HepG2 (cell line): ENCODE measurements around the gene TEAD1. TPM values are rescaled to one million over a fixed set of nuclear protein-coding genes. Genes with fewer than 3 reads are reported as not detected.

ENCODE experiments used
- ATAC-seq: fragments of 200-7000 bp; cut with Tn5 transposase; 3 replicates; pipeline ENCODE4 v1.9.1; 2020; ENCODE audit warnings: mild to moderate bottlenecking, moderate library complexity
- BruUV-seq: library from RNA; stranded (reverse); fragments of 400-500 nt; replicated peaks from 2 replicates; lab custom pipeline; 2021; lab: Mats Ljungman, UMichigan
- CTCF ChIA-PET: fragments of 300-600 bp; formaldehyde crosslinking; extraction: SDS; loops from one replicate; lab custom pipeline; 2021; ENCODE audit warnings: low total read pairs, inconsistent platforms, low intra/inter-chr PET ratio; lab: Yijun Ruan, JAX
- POLR2A ChIA-PET: fragments of 350-600 bp; sonication (Branson Sonifier 250); formaldehyde crosslinking; loops from one replicate; lab custom pipeline; 2020; ENCODE audit warnings: antibody characterized with exemption, inconsistent platforms; lab: Yijun Ruan, JAX
- DNase-seq: peaks from one replicate; pipeline ENCODE4 v3.0.0-alpha.2; 2015; ENCODE audit warnings: low spot score
- FAIRE-seq: peaks from 3 replicates; lab custom pipeline; 2011; peaks lifted over from hg19 to GRCh38; lab: Jason Lieb, UNC
- H2AFZ ChIP-seq: one replicate; pipeline ENCODE4 v1.6.1; 2011; ENCODE audit warnings: low read length, inconsistent platforms
- H3K27ac ChIP-seq: fragments of 300-600 bp; 3 replicates; pipeline ENCODE4 v1.8.0; 2011; ENCODE audit warnings: mixed run types, mild to moderate bottlenecking, mixed read lengths, low read length, inconsistent platforms; ENCODE audit not compliant: insufficient read depth; ENCODE audit errors: extremely low read length
- H3K27me3 ChIP-seq, 2 experiments: fragments of 200-600 bp in 1 of 2; 2 replicates in 1 of 2; 3 replicates in 1 of 2; pipeline versions ENCODE4 v1.6.0 to v1.8.0; 2011; ENCODE audit warnings: low read length in 2 of 2, mild to moderate bottlenecking in 2 of 2, moderate library complexity in 2 of 2, inconsistent platforms in 1 of 2; ENCODE audit not compliant: insufficient read depth in 2 of 2, control insufficient read depth in 1 of 2
- H3K36me3 ChIP-seq, 2 experiments: fragments of 200-600 bp in 1 of 2; replicated peaks in 1 of 2; 2 replicates in 1 of 2; 3 replicates in 1 of 2; pipeline versions ENCODE4 v1.5.1 to v1.8.0; 2011; ENCODE audit warnings: low read length in 2 of 2, inconsistent platforms in 1 of 2; ENCODE audit not compliant: insufficient read depth in 2 of 2, control insufficient read depth in 1 of 2
- H3K4me1 ChIP-seq: 2 replicates; pipeline ENCODE4 v1.5.1; 2012; ENCODE audit warnings: low read length, inconsistent platforms; ENCODE audit not compliant: insufficient read depth
- H3K4me2 ChIP-seq: 2 replicates; pipeline ENCODE4 v1.6.0; 2011; ENCODE audit warnings: low read depth, low read length, inconsistent platforms
- H3K4me3 ChIP-seq, 3 experiments: fragments of 200-600 bp in 1 of 3; sonication (generic), shearing (Covaris generic) in 1 of 3; replicated peaks in 1 of 3; 2 replicates each; pipeline ENCODE4 v1.5.1; 2011 to 2016; ENCODE audit warnings: low read length in 3 of 3, inconsistent platforms in 2 of 3, low read depth in 2 of 3, mild to moderate bottlenecking in 2 of 3, control low read depth in 1 of 3, mixed read lengths in 1 of 3; ENCODE audit not compliant: insufficient read depth in 1 of 3
- H3K79me2 ChIP-seq: one replicate; pipeline ENCODE4 v1.6.1; 2011; ENCODE audit warnings: low read length, inconsistent platforms; ENCODE audit not compliant: insufficient read depth
- H3K9ac ChIP-seq: 2 replicates; pipeline ENCODE4 v1.6.0; 2011; ENCODE audit warnings: mild to moderate bottlenecking, low read depth, low read length, inconsistent platforms; ENCODE audit not compliant: insufficient read depth
- H3K9me3 ChIP-seq: 2 replicates; pipeline ENCODE4 v1.5.1; 2012; ENCODE audit warnings: mild to moderate bottlenecking, low read length
- H4K20me1 ChIP-seq: 2 replicates; pipeline ENCODE4 v1.6.0; 2011; ENCODE audit warnings: inconsistent platforms, mild to moderate bottlenecking, low read length, moderate library complexity; ENCODE audit not compliant: insufficient read depth
- HIC2 ChIP-seq: sonication (generic); formaldehyde crosslinking; IDR thresholded peaks from 2 replicates; pipeline ENCODE4 v1.9.0; 2022; ENCODE audit warnings: low read depth, missing genetic modification reagents
- MAFF ChIP-seq: IDR thresholded peaks from 2 replicates; pipeline ENCODE4 v1.6.1; 2011; ENCODE audit warnings: low read depth, low read length, improper control_type of control experiment
- MAFK ChIP-seq, 2 experiments: IDR thresholded peaks in 1 of 2; conservative IDR thresholded peaks in 1 of 2; 2 replicates each; pipeline ENCODE4 v1.6.1; 2011; ENCODE audit warnings: improper control_type of control experiment in 2 of 2, low read length in 2 of 2
- WGBS: methylation state at CpG from one replicate; pipeline ENCODE4 v1.1.6; 2017; ENCODE audit warnings: low lambda C conversion rate; 5-methylcytosine and 5-hydroxymethylcytosine counted together
- in situ Hi-C: cut with HindIII; loops from 2 replicates; pipeline ENCODE4 v1.10.0; 2017; ENCODE audit warnings: low pct_unique_long_range_greater_than_20kb; ENCODE audit not compliant: extremely low pct_ligation_motif_present
- intact Hi-C: fragments of 100-400 bp; cut with micrococcal nuclease; formaldehyde crosslinking; loops from one replicate; pipeline ENCODE4 v1.10.0; 2022; ENCODE audit not compliant: unreplicated experiment
- polyA plus RNA-seq, 8 experiments: library from polyadenylated mRNA; depleted of rRNA in 3 of 8; stranded (reverse) in 7 of 8; unstranded in 1 of 8; fragments of >200 nt; fragmentation: Illumina TruSeq in 4 of 8; extraction: Trizol in 4 of 8; gene quantifications; 2 replicates each; pipeline versions ENCODE4 v1.2.1 to v1.2.3, GENCODE V29; 2011 to 2016; ENCODE audit warnings: low read depth in 4 of 8, missing spikeins in 1 of 8, mixed read lengths in 1 of 8; ENCODE audit not compliant: insufficient read depth in 1 of 8
- total RNA-seq, 5 experiments: library from RNA; depleted of rRNA; stranded (reverse); fragments of >200 nt; fragmentation: Illumina TruSeq; extraction: Trizol; gene quantifications; 2 replicates each; pipeline ENCODE4 v1.2.3, GENCODE V29; 2016; ENCODE audit warnings: low read depth in 1 of 5
- TF ChIP-seq, protein P1 (sequence below): sonication (generic); formaldehyde crosslinking; IDR thresholded peaks from 2 replicates; pipeline ENCODE4 v1.5.0; 2020; ENCODE audit warnings: mild to moderate bottlenecking, missing genetic modification reagents
- TF ChIP-seq, protein P2 (sequence below): sonication (generic); formaldehyde crosslinking; IDR thresholded peaks from 2 replicates; pipeline ENCODE4 v1.5.1; 2020; ENCODE audit warnings: missing genetic modification reagents, mild to moderate bottlenecking, borderline replicate concordance

The TEAD1 gene
- total and polyA plus RNA-seq, 2 of the 13 experiments (the other 11 are each of a cell fraction or from before 2014, with no cell fraction given): 20.1 to 30.5 TPM

DNA sequence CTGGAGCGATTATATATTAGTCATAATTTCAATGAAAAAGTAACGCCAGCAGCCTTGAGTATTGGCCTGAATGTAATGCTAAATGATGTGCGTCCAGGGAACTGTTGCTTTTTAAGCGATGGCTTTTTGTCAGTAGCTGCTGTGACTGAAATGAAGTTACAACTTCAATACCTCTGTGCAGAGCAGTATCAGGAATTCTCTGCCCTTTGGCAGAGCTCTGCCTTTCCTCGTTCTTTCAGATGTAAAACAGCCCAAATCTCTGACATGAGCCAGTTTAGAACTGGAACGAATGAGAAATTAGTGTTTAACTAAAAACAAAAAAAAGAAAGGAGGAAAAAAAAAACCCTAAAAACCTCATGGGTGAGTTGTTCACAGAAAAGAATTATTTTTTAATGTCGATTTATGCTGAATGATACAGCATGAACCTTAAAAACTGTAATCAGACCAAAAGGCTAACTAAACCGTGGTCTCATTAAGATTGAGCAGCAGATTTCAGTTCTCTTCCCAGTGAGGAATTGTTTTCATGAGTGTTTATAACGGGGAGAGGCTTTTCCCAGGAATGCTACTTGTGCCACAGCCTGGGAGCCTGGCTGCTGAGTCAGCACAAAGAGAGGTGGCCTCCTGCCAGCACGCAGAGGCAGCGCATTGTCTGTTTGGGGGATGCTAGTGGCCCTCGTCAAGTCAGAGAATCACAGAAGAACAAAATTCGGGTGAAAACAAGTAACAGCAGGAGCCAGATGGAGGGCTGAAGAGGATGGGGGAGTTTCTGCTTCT is 188.7 kb downstream of the TEAD1 start:
- H3K36me3 ChIP-seq: peaks cover 3 to 26% of the 10 kb centered on the region in 2 experiments; a peak in 3 of 5 replicates
- POLR2A ChIA-PET: no interaction called here

More for the DNA sequence above, 188.7 kb downstream of the TEAD1 start:
- Histone ChIP-seq H2AFZ (no peak overlapping the region), H3K4me1 (peaks cover 9% of the 10 kb centered on the region; the same call in 1 of the 2 replicates), H3K9ac (no peak overlapping the region), H3K27me3 (no peaks in the 10 kb centered on the region), H4K20me1 (no peaks in the 10 kb centered on the region), H3K79me2 (no peaks in the 10 kb centered on the region), H3K4me3 (no peak overlapping the region), H3K9me3 (no peaks in the 10 kb centered on the region), H3K27ac (no peak overlapping the region), H3K4me2 (no peak overlapping the region)
- TSS peak; percentile 21 for BruUV-seq
- CTCF ChIA-PET: no interaction called here
- ATAC-seq (no peak), FAIRE-seq (no peak), DNase-seq (no peak)
- intact Hi-C loops (loop anchor here (5.0 kb wide), 1 partner anchor 986 kb away; no protein-coding TSS in a partner anchor), in situ Hi-C loops (no loop called here)
- TF ChIP-seq MAFK (conservative IDR thresholded peaks at IDR 0.05 in 1 of 2, IDR thresholded peaks at IDR 0.05 in 1 of 2; ENCODE audit: low read length in 2 of 2): peak; percentile 96 to 99
- TF ChIP-seq, protein P1, sequence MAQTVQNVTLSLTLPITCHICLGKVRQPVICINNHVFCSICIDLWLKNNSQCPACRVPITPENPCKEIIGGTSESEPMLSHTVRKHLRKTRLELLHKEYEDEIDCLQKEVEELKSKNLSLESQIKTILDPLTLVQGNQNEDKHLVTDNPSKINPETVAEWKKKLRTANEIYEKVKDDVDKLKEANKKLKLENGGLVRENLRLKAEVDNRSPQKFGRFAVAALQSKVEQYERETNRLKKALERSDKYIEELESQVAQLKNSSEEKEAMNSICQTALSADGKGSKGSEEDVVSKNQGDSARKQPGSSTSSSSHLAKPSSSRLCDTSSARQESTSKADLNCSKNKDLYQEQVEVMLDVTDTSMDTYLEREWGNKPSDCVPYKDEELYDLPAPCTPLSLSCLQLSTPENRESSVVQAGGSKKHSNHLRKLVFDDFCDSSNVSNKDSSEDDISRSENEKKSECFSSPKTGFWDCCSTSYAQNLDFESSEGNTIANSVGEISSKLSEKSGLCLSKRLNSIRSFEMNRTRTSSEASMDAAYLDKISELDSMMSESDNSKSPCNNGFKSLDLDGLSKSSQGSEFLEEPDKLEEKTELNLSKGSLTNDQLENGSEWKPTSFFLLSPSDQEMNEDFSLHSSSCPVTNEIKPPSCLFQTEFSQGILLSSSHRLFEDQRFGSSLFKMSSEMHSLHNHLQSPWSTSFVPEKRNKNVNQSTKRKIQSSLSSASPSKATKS (CRISPR knock-in tag): no peak
- TF ChIP-seq MAFF: peak; percentile 98
- TF ChIP-seq HIC2 (CRISPR knock-in tag): no peak
- TF ChIP-seq, protein P2, sequence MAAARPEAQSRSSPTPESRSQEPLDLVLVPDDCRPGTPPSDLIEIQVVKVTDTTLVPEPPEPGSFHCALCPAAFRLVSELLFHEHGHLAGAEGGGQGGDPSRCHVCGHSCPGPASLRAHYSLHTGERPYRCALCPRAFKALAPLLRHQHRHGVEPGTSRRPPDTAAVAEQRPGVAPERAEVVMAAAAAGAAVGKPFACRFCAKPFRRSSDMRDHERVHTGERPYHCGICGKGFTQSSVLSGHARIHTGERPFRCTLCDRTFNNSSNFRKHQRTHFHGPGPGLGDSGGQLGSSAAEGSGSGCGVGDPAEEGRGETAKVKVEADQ (CRISPR knock-in tag): no peak
- WGBS: 97% methylated on average over 13 of the region's 13 CpGs
